Measurements from ENCODE around the gene ERP27. TPM values are rescaled to one million over a fixed set of nuclear protein-coding genes. Genes with fewer than 3 reads are reported as not detected.

Gene ERP27
- 0.62 TPM for polyA plus RNA-seq (2012; ENCODE audit: low read depth, missing spikeins)

DNA sequence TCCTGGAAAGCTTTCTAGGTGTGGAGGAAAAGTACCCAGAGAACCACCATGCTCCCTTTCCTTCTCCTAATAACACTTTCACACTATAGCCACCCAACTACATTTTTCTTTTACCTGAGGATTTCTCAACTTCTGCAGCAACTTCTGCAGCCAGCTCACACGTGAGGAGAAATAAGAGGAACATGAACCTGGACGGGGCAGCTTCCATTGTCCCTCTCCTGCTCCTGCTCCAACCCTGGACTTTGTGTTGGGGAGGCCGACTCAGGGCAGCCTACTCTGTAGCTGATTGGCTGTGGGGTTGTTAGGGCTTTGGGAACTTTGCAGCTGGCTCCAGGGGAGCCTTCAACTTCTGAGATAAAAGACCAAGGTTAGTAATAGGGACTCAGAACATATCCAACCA lies at the start of gene ERP27:
Gene ERP27 (minus strand): TSS at position 237 of the 400 bp plus-strand sequence. CDS start 29 bp downstream, at position 208.
- no peak for FAIRE-seq
- TF ChIP-seq POU2F2 (IDR thresholded peaks at IDR 0.05; ENCODE audit: low read depth, low read length) (no peak), SPI1 (IDR thresholded peaks at IDR 0.05; ENCODE audit: low read depth, low read length) (no peak), POLR2AphosphoS5 (IDR thresholded peaks at IDR 0.05; ENCODE audit: low read depth, low read length) (no peak), TAF1 (IDR thresholded peaks at IDR 0.05; ENCODE audit: low read depth, low read length) (no peak), PAX5 (IDR thresholded peaks at IDR 0.05; ENCODE audit: insufficient read depth, low read length, severe bottlenecking) (no peak), POLR2A (IDR thresholded peaks at IDR 0.05; ENCODE audit: low read depth, low read length) (no peak)
- no peak for DNase-seq (ENCODE audit: insufficient read length, low spot score)

DNA sequence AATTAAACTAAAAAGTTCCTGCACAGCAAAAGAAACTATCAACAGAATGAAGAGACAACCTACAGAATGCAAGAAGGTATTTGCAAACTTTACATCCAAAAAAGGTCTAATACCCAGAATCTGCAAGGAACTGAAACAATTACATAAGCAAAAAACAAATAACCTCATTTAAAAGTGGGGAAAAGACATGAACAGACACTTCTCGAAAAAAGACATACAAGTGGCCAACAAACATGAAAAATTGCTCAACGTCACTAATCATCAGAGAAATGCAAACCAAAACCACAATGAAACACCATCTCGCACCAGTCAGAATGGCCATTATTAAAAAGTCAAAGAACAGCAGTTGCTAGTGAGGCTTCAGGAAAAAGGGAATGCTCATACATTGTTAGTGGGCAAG lies 49.7 kb upstream of the ERP27 start:
- TF ChIP-seq PAX5 (IDR thresholded peaks at IDR 0.05; ENCODE audit: insufficient read depth, low read length, severe bottlenecking) = no peak
- no peak for TF ChIP-seq TAF1 (IDR thresholded peaks at IDR 0.05; ENCODE audit: low read depth, low read length)
- TF ChIP-seq SPI1 (IDR thresholded peaks at IDR 0.05; ENCODE audit: low read depth, low read length) = peak; percentile 76
- TF ChIP-seq POLR2A (IDR thresholded peaks at IDR 0.05; ENCODE audit: low read depth, low read length) = no peak
- no peak for FAIRE-seq
- DNase-seq (ENCODE audit: insufficient read length, low spot score) = no peak

DNA sequence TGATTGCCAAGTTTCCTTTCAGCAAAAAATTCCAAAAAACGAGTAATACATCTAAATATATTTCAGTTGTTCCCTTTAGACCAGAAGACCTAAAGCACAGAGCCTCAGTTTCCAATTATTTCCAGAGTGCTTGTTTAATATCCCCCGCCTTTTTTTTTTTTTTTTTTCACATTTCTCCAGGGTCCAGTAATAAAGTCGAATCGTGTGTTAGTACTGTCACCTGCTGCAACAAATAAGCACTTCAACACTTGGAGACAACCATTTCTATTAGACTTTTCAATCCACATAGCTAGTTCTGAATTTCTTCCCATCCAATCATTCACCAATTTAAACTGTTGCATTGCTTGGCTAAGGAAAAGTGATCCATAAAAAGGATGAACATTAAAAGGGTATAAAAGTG lies 48.1 kb upstream of the ERP27 start:
- FAIRE-seq = no peak
- TF ChIP-seq SPI1 (IDR thresholded peaks at IDR 0.05; ENCODE audit: low read depth, low read length) = no peak

DNA sequence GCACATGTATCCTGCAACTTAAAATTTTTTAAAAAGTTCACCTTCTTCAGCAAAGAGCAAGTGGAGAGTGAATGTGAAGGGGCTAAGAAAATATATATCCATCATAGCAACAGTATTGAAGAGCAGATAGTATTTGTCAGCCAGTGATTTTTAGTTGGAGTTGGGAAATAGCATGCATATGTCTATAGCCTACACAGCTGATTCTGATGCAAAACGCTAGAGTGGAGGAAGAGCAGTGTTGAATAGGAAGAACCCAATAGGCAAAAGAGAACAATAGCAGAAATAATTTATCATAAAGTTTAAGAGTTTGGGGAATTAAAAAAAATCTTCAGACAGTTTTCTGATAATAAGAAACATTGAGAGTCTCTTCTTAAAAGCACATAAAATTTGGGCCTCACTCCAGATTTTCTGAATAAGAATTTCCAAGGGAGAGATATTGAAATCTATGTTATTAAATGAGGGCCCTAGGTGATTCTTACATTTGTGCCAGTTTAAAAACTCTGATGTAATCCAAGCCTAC lies 46.5 kb upstream of the ERP27 start:
- no peak for FAIRE-seq
- DNase-seq (ENCODE audit: insufficient read length, low spot score) = no peak
- TF ChIP-seq SPI1 (IDR thresholded peaks at IDR 0.05; ENCODE audit: low read depth, low read length) (no peak), TAF1 (IDR thresholded peaks at IDR 0.05; ENCODE audit: low read depth, low read length) (no peak), POLR2A (IDR thresholded peaks at IDR 0.05; ENCODE audit: low read depth, low read length) (no peak), POLR2AphosphoS5 (IDR thresholded peaks at IDR 0.05; ENCODE audit: low read depth, low read length) (no peak), POU2F2 (IDR thresholded peaks at IDR 0.05; ENCODE audit: low read depth, low read length) (no peak), PAX5 (IDR thresholded peaks at IDR 0.05; ENCODE audit: insufficient read depth, low read length, severe bottlenecking) (no peak)

More for the DNA sequence above, 48.1 kb upstream of the ERP27 start:
- DNase-seq (ENCODE audit: insufficient read length, low spot score) = no peak

DNA sequence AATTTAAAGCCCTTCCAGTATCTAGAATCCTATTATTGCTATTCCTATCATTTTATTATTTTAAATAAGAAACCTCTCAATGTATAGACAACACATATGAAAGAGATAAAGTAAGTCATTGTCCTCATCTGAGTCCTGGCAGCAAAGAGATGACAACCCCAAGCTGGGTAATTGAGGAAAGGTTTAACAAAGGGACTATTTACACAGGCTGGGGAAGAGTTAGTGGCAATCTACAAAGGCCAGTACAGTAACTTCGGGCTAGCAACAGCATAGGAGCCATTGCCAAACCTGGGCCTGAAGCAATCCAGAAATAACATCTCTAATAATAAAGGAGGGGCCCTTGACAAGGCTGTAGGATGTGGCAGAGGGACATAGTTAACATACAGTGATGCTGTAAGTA lies 45.7 kb upstream of the ERP27 start:
- FAIRE-seq = no peak
- TF ChIP-seq SPI1 (IDR thresholded peaks at IDR 0.05; ENCODE audit: low read depth, low read length) (no peak), POLR2AphosphoS5 (IDR thresholded peaks at IDR 0.05; ENCODE audit: low read depth, low read length) (no peak), PAX5 (IDR thresholded peaks at IDR 0.05; ENCODE audit: insufficient read depth, low read length, severe bottlenecking) (no peak), POU2F2 (IDR thresholded peaks at IDR 0.05; ENCODE audit: low read depth, low read length) (no peak), POLR2A (IDR thresholded peaks at IDR 0.05; ENCODE audit: low read depth, low read length) (no peak), TAF1 (IDR thresholded peaks at IDR 0.05; ENCODE audit: low read depth, low read length) (no peak)
- DNase-seq (ENCODE audit: insufficient read length, low spot score) = no peak

DNA sequence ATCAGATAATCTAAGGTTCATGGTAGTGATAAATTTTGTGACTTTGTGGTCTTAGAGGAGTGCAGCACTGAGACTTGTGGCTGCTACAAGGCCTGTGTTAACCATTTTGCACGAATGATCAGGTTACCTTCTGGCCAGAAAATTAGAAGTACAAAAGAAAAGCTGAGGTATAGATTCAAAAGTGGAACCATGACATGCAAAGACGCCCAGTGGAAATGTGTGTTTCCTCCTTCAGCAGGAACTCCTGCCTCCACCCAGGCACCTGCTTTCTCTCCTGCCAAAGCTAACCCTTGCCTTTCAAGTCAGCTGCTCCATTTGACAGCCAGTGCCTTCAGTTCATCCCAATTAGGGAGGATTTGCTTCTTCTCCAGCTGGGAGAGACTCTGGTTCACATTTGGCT lies 44.7 kb upstream of the ERP27 start:
- DNase-seq (ENCODE audit: insufficient read length, low spot score) = no peak
- TF ChIP-seq PAX5 (IDR thresholded peaks at IDR 0.05; ENCODE audit: insufficient read depth, low read length, severe bottlenecking) = no peak
- no peak for TF ChIP-seq POU2F2 (IDR thresholded peaks at IDR 0.05; ENCODE audit: low read depth, low read length)
- TF ChIP-seq POLR2AphosphoS5 (IDR thresholded peaks at IDR 0.05; ENCODE audit: low read depth, low read length) = no peak
- no peak for TF ChIP-seq SPI1 (IDR thresholded peaks at IDR 0.05; ENCODE audit: low read depth, low read length)
- no peak for TF ChIP-seq TAF1 (IDR thresholded peaks at IDR 0.05; ENCODE audit: low read depth, low read length)
- TF ChIP-seq POLR2A (IDR thresholded peaks at IDR 0.05; ENCODE audit: low read depth, low read length) = no peak
- FAIRE-seq = peak; percentile 35

DNA sequence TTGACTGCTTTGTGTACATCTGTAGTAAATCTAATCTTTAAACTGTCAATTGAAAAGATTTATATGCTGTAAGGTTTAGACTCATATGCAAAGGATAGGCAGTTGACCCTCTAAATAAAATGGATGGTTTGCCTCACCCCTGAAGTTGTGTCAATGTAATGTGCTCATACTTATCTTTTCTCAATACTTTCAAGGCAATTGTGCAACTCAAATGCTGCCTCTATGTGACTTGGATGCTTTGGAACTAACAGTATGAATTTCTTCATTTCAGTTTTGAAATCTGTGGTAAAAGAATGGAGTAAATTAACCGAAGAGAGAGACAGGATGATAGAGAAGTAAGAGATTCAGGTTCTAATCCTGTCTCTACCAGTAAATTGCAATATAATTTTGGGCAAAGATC lies 44.2 kb upstream of the ERP27 start:
- no peak for TF ChIP-seq POU2F2 (IDR thresholded peaks at IDR 0.05; ENCODE audit: low read depth, low read length)
- TF ChIP-seq TAF1 (IDR thresholded peaks at IDR 0.05; ENCODE audit: low read depth, low read length) = no peak
- no peak for TF ChIP-seq SPI1 (IDR thresholded peaks at IDR 0.05; ENCODE audit: low read depth, low read length)
- TF ChIP-seq POLR2AphosphoS5 (IDR thresholded peaks at IDR 0.05; ENCODE audit: low read depth, low read length) = no peak
- TF ChIP-seq PAX5 (IDR thresholded peaks at IDR 0.05; ENCODE audit: insufficient read depth, low read length, severe bottlenecking) = no peak
- no peak for TF ChIP-seq POLR2A (IDR thresholded peaks at IDR 0.05; ENCODE audit: low read depth, low read length)
- DNase-seq (ENCODE audit: insufficient read length, low spot score) (no peak), FAIRE-seq (peak; percentile 66)

DNA sequence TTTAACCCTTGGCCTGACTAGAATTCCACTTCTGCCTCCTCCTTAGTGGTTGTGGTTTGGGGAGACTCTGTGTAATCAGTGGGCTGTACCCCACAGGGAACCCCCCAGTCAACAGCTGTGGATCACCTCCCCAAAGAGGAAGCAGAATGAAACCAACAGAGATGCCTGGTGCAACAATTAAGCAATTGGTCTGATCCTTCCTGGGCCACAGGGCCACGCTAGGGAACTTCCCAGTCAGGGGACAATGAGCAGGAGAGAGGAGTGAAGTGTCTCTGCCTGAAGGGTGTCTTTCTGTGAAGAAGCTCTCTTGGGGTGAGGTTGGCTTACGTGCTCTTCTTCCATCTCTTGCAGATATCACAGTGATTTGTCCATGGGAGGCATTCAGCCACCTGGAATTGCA lies 42.7 kb upstream of the ERP27 start:
- FAIRE-seq (no peak), DNase-seq (ENCODE audit: insufficient read length, low spot score) (no peak)
- TF ChIP-seq POLR2AphosphoS5 (IDR thresholded peaks at IDR 0.05; ENCODE audit: low read depth, low read length) (no peak), PAX5 (IDR thresholded peaks at IDR 0.05; ENCODE audit: insufficient read depth, low read length, severe bottlenecking) (no peak), POU2F2 (IDR thresholded peaks at IDR 0.05; ENCODE audit: low read depth, low read length) (peak; percentile 41; the same call in 1 of the 2 replicates), SPI1 (IDR thresholded peaks at IDR 0.05; ENCODE audit: low read depth, low read length) (peak; percentile 22; the same call in 1 of the 2 replicates), TAF1 (IDR thresholded peaks at IDR 0.05; ENCODE audit: low read depth, low read length) (no peak; the same call in 1 of the 2 replicates), POLR2A (IDR thresholded peaks at IDR 0.05; ENCODE audit: low read depth, low read length) (no peak)

DNA sequence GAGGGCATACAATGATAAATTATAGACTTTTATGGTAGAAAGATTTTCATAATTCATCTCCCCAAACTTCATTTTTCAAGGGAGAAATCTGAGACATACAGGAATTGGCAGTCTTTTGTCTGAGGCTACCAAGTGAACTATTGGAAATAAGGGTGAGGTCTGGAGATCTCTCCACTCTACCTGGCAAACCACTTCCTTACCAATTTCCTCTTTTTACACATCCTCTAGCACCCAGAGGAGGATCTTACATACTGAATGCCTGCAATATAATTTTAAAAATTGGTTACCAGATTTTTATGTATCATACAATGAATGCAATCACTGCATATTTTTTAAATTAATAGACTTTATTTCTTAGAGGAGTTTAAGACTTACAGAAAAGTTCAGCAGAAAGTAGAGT lies 41.1 kb upstream of the ERP27 start:
- no peak for DNase-seq (ENCODE audit: insufficient read length, low spot score)
- FAIRE-seq = no peak
- TF ChIP-seq POLR2AphosphoS5 (IDR thresholded peaks at IDR 0.05; ENCODE audit: low read depth, low read length) (no peak), SPI1 (IDR thresholded peaks at IDR 0.05; ENCODE audit: low read depth, low read length) (0 out of 2 replicates have a peak, but pooled peaks have one; percentile 43)

DNA sequence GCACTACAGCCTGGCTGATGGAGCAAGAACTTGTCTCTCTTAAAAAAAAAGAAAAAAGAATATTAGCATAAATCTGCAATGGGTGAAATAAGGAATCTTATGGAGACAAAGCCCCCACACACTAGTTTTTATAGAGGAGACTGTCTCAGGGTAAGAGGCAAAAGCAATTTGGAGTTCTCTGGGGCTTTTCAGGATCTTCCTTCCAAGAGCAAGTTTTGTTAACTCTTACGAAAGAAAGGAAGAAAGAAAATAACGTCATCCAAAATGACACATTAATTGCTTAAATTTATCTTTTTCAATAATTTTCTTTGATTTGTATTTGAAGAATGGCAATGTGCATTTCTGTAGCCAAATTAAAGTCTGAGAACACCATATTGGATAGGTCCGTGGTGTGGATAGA lies 38.3 kb upstream of the ERP27 start:
- TF ChIP-seq POLR2A (IDR thresholded peaks at IDR 0.05; ENCODE audit: low read depth, low read length) = no peak
- TF ChIP-seq POLR2AphosphoS5 (IDR thresholded peaks at IDR 0.05; ENCODE audit: low read depth, low read length) = no peak
- no peak for TF ChIP-seq POU2F2 (IDR thresholded peaks at IDR 0.05; ENCODE audit: low read depth, low read length)
- no peak for TF ChIP-seq TAF1 (IDR thresholded peaks at IDR 0.05; ENCODE audit: low read depth, low read length)
- TF ChIP-seq SPI1 (IDR thresholded peaks at IDR 0.05; ENCODE audit: low read depth, low read length) = no peak
- TF ChIP-seq PAX5 (IDR thresholded peaks at IDR 0.05; ENCODE audit: insufficient read depth, low read length, severe bottlenecking) = no peak
- FAIRE-seq = no peak
- no peak for DNase-seq (ENCODE audit: insufficient read length, low spot score)

Data from GM12891 (cell line).